GM21360 (cell line): ENCODE data around the gene MON2.
"Not testable (repeated sequence)": the region's sequence is repeated elsewhere in the genome, so short reads cannot be mapped to it uniquely, and the experiment has no call there.

Source experiments
- ATAC-seq: cut with Tn5 transposase; IDR thresholded peaks from one replicate; pipeline ENCODE4 v1.9.1; 2021; ENCODE audit warnings: mild to moderate bottlenecking, moderate library complexity; ENCODE audit not compliant: unreplicated experiment

Gene MON2

GRCh38 chr12:62466594-62467491 is at the start of gene MON2:
MON2 (plus strand) TSS chr12:62466826; CDS start chr12:62467208, 382 bp downstream.
- ATAC-seq = peak; percentile 96

- no peak for ATAC-seq
Measured at GRCh38 chr12:62426089-62426488, 40.5 kb upstream of the MON2 start.

DNA sequence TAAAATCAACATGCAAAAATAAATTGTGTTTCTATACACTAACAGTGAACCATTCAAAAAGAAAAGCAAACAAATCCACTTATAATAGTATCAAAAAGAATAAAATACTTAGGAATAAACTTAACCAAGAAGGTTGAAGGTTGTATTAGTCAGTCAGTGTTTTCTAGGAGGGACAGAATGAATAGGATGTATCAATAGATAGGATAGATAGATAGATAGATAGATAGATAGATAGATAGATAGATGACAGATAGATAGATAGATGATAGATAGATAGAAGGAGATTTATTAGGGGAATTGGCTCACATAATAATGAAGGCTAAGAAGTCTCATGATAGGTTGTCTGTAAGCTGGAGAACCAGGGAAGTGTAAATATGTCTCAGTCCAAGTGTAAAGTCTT is 37.2 kb upstream of the MON2 start:
- ATAC-seq = no peak

GRCh38 chr12:62434494-62435302 is 31.9 kb upstream of the MON2 start:
- ATAC-seq = no peak

DNA sequence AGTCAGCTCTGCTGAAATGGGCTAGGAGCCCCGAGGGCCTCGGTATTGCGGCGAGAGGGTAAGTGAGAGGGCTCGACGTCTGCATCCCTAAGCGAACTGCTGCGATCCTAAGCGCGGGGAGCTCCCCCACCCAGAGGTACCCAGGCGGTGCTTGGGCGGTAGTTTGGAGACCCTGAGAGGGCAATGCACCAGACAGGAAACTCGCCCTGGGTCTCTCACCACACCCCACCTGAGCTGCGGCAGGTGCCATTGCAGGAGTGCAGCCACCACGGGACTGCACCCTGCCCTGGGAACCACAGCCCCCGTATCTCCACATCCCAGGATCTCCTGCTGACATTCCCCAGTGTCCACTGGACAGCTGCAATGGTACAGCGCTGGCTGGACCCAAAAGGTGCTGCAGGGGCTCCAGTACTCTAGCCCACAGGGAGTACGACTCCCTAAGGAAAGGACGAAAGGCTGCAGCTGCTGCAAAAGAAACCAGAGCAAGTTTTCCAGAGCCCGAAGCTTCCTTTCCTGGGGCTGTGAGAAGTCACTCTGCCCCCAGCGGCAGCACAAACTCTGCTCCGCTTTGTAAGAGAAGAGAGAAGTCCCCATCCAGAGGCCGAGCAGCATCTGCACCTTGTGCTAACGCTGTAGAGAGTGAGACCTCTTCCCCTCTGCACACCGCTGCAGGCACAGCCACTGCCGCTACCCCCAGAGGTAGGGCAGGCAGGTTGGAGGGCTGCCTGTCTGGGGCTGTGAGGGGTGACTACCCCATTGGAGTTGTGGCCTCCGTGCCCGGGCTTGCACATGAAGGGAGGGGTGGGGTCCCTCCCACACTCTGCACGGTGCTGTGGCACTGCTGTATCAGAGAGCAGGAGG is 31.1 kb upstream of the MON2 start:
- ATAC-seq = peak; percentile 85

GRCh38 chr12:62436164-62436503 is 30.5 kb upstream of the MON2 start:
- ATAC-seq = no peak

GRCh38 chr12:62438098-62438692 is 28.4 kb upstream of the MON2 start:
- peak; percentile 38 for ATAC-seq

DNA sequence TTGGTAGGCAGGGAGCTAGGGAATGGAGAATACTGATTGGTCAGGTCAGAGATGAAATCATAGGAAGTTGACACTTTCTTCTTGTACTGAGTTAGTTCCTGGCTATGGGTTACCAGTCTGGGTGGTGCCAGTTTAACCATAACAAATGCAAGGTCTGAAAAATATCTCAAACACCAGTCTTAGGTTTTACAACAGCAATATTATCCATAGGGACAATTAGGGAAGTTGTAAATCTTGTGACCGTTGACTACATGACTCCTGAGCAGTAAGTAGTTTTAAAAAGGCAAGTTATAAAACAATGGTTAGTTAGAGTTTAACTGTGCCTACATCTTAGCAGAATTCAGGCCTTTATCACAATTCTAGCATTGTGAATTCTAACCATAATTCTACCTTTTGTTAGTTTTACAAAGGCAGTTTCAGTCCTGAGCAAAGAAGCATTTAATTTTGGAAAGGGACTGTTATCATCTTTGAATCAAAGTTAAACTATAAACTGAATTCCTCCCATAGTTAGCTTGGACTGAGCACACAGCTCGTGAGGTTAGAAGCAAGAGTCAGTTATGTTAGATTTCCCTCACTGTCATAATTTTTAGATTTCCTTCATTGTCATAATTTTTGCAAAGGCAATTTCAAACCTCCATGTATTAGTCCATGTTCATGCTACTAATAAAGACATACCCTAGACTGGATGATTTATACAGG is 19.7 kb upstream of the MON2 start:
- ATAC-seq = no peak

- no peak for ATAC-seq
Measured at GRCh38 chr12:62448436-62448835, 18.2 kb upstream of the MON2 start.

DNA sequence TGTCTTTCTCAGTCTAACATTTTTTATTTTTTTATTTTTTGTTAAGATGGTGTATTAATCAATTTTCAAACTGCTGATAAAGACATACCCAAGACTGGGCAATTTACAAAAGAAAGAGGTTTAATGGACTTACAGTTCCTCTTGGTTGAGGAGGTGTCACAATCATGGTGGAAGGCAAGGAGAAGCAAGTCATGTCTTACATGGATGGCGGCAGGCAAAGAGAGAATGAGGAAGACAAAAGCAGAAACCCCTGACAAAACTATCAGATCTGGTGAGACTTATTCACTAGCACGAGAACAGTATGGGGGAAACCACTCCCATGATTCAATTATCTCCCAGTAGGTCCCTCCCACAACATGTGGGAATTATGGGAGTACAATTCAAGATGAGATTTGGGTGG is 11.2 kb upstream of the MON2 start:
- not testable (repeated sequence) for ATAC-seq

DNA sequence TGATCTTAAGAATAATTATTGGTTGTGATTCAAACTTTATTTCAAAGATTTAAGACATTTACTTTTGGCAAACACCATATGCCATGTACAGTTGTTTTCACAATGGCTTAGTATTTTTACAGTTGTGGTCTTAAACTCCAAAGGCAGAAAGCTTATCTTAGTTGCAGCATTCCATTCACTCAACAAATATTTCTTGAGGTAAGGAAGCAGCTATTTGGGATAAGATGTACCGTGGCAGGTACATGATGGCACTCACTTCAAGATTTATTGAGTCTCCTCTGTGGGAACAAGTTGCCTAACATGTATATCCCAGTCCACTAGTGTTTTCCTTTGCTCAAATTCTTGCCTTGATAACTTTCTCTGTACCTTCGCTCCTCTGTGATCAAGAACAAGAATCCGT is 8.0 kb upstream of the MON2 start:
- ATAC-seq = no peak

DNA sequence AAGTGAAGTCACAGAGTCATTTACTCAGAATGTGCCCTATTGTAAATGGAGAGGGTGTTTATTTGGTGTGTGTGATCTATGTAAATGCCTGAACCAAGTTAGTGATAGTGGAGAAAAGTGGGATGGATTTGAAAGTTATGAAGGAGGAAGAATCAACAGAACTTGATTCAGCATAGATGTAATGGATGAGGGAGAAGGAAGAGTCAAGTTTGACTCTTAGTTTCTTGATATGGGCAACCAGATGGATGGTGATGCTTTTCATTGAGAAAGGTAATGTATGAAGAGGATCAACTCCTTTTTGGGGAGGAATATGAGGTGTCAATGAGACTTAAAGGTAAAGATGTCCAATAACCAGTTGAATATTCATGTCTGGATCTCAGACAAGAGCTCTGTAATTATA is 6.7 kb upstream of the MON2 start:
- ATAC-seq = no peak

GRCh38 chr12:62461171-62461837 is 5.3 kb upstream of the MON2 start:
- ATAC-seq = not testable (repeated sequence)

- not testable (repeated sequence) for ATAC-seq
Measured at GRCh38 chr12:62463252-62463651, 3.4 kb upstream of the MON2 start.

DNA sequence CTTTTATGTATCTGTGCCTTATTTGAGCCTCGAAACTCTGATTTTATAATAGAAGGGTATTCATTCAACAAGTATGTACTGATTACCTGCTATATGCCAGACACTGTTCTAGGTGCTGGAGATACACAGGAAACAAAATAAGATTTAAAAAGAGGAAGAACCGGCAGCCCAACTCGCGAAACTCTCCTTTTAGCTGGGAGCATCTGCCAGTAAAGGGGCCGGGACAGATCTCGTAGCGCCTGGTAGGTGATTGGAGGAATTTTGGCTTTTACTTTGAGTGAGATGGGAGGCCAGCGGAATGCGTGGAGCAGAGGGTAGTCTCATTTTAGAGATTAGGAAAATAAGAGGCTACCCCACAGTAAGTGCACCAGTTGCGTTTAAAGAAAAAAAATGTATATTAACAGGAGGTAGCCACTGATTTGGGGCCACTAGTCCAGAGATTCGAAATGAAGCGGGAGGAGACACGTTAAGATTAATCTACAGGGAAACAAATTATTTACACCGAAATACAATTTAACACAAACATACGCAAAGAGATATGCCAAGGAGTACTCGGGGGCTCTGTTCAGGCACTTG is 520 bp upstream of the MON2 start:
- peak; percentile 33 for ATAC-seq

DNA sequence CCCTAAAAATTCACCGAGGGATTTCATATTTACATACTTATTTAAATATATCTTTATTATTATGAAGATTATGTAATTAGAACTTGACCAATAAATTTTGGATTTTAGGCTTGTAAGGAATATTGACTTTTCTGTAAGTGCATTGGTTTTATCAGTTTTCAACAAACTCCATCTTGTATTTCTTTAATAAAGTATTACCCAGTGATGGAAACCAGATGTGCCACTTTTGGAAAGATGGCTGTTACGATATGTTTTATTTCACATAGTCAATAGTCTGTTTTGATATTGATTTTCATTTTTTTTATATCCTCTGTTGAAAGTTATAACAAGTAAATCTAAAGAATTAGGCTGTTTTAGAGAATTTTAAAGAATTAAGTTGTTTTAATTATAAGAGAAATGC is 1.8 kb downstream of the MON2 start:
- ATAC-seq = no peak

DNA sequence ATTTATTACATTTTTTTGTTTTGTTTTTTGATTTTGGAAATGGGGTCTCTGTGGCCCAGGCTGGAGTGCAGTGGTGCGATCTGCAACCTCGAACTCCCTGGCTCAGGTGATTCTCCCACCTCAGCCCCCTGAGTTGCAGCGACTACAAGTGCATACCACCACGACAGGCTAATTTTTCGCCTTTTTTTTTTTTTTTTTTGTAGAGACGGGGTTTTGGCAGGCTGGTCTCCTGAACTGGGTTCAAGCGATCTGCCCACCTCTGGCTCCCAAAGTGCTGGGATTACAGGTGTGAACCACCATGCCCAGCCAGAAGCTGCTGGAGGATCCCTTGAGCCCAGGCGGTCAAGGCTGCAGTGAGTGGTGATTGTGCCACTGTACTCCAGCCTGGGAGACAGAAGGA is 2.3 kb downstream of the MON2 start:
- no peak for ATAC-seq

DNA sequence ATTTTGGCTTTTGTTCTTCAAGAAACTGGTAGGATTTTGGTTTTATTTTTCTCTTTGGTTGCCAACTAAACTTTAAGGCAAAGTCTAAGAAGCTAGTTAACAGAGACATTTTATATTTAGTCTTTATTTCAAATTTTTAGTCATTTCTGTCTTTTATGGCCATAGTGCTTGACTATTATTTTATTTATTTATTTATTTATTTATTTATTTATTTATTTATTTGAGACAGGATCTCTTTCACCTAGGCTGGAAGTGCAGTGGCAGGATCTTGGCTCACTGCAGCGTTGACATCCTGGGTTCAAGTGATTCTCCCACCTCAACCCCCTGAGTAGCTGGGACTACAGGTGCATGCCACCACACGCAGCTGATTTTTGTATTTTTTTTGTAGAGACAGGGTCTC is 3.1 kb downstream of the MON2 start:
- ATAC-seq = no peak

DNA sequence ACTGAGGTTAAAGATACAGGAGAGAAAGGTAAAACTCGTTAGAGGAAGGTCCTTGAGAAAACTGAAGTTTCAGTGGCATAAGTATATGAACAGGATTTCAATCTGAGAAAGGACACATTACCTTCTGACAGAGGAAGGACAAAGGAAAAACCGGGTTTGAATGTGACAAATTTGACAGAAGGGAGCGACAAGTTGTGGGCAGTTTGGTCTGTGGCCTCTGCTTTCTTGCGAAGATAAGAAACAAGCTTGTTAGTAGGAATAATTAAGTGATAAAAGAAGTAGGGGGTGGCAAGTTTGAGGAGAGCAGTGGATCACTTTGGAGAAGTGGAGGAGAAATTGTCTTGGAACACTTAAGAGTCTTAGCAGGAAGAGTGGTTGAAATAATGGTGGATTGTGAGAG is 5.1 kb downstream of the MON2 start:
- no peak for ATAC-seq
